ENCODE measurements around the gene SYT5. TPM values are rescaled to one million over a fixed set of nuclear protein-coding genes. Genes with fewer than 3 reads are reported as not detected.

The SYT5 gene
- total and polyA plus RNA-seq, 10 of the 15 experiments (the other 5 are each of a cell fraction or from before 2014, with no cell fraction given): 0.04 to 0.79 (median 0.26) TPM; not detected in 7

DNA sequence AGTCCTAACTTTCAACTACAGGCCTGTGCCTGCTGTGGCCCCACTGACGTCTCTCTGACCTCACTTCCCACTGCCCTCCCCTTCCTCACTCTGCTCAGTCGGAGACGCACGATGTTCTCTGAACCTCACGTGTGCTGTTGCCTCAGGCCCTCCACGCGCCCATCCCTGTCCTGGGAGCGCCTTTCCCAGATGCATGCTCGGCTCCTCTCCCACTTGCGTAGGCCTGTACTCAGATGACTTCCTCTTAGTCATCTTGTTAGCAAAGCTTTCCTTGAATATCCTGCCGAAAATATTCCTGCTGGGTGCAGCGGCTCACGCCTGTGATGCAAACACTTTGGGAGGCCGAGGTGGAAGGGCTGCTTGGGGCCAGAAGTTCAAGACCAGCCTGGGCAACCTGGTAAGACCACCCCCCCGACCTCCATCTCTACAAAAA is 9.3 kb upstream of the SYT5 start:
- in situ Hi-C loops (cut with MboI): no loop called here
- FAIRE-seq (no peak), ATAC-seq (no peak), DNase-seq (ENCODE audit: low read depth, low spot score) (no peak)
- intact Hi-C loops (cut with micrococcal nuclease; ENCODE audit: unreplicated experiment): no loop called here
- H4K20me1 ChIP-seq (ENCODE audit: control insufficient read depth, insufficient read depth): no peaks in the 10 kb centered on the region
- H3K9me3 ChIP-seq (replicated peaks; ENCODE audit: control insufficient read depth, insufficient read depth, low read length): no peaks in the 10 kb centered on the region
- H3K27ac ChIP-seq (ENCODE audit: control insufficient read depth, insufficient read depth): no peak overlapping the region
- H3K4me1 ChIP-seq (ENCODE audit: control insufficient read depth, insufficient read depth, low read length): no peaks in the 10 kb centered on the region
- SMC1A ChIA-PET (ENCODE audit: uncharacterized antibody, unreplicated experiment): no interaction called here
- no peaks in the 10 kb centered on the region for H3K36me3 ChIP-seq (ENCODE audit: control insufficient read depth in 2 of 2, insufficient read depth in 2 of 2, low read length in 1 of 2)
- no peaks in the 10 kb centered on the region for H3K79me2 ChIP-seq (ENCODE audit: control insufficient read depth, insufficient read depth, low read length)
- no peak overlapping the region for H3K4me2 ChIP-seq (ENCODE audit: control insufficient read depth, insufficient read depth)
- no peak overlapping the region for H3K4me3 ChIP-seq
- 48% methylated on average over 15 of the region's 15 CpGs for WGBS (ENCODE audit: insufficient coverage, insufficient replicate concordance, low lambda C conversion rate, missing lambda C conversion rate)
- H2AFZ ChIP-seq (ENCODE audit: control insufficient read depth, low read depth, low read length): no peak overlapping the region
- no TSS peak for BruUV-seq (replicated peaks)
- POLR2A ChIA-PET: no interaction called here
- no peak overlapping the region for H3K9ac ChIP-seq (ENCODE audit: control insufficient read depth, insufficient read depth, low read length)
- TF ChIP-seq ZBED1 (IDR thresholded peaks at IDR 0.05; ENCODE audit: borderline replicate concordance): no peak
- no peak for TF ChIP-seq POU2F2 (IDR thresholded peaks at IDR 0.05; ENCODE audit: borderline replicate concordance, low read depth, low read length)
- TF ChIP-seq RFX5 (IDR thresholded peaks at IDR 0.05; ENCODE audit: low read depth, low read length): no peak
- no peak for TF ChIP-seq CBX5 (IDR thresholded peaks at IDR 0.05; ENCODE audit: low read depth)
- TF ChIP-seq BACH1 (IDR thresholded peaks at IDR 0.05; ENCODE audit: borderline replicate concordance): no peak
- no peak for TF ChIP-seq JUND (IDR thresholded peaks at IDR 0.05; ENCODE audit: low read depth, low read length)
- no peak for TF ChIP-seq EZH2 (IDR thresholded peaks at IDR 0.05; ENCODE audit: borderline replicate concordance, control insufficient read depth, low read depth, low read length)
- TF ChIP-seq ZNF274 (IDR thresholded peaks at IDR 0.05; ENCODE audit: insufficient read depth, insufficient read length): no peak
- TF ChIP-seq CBFB (IDR thresholded peaks at IDR 0.05; ENCODE audit: low read depth): no peak
- no peak for TF ChIP-seq HDGF (IDR thresholded peaks at IDR 0.05)
- RAD21 ChIA-PET (ENCODE audit: unreplicated experiment): interaction anchor here (0.7 kb wide), 1 partner anchor 45 kb away, joined by 3 read pairs; no protein-coding TSS in a partner anchor
- no peaks in the 10 kb centered on the region for H3K27me3 ChIP-seq (replicated peaks in 1 of 2; ENCODE audit: control insufficient read depth in 2 of 2, insufficient read depth in 2 of 2, low read length in 1 of 2)
- CTCF ChIA-PET: no interaction called here

DNA sequence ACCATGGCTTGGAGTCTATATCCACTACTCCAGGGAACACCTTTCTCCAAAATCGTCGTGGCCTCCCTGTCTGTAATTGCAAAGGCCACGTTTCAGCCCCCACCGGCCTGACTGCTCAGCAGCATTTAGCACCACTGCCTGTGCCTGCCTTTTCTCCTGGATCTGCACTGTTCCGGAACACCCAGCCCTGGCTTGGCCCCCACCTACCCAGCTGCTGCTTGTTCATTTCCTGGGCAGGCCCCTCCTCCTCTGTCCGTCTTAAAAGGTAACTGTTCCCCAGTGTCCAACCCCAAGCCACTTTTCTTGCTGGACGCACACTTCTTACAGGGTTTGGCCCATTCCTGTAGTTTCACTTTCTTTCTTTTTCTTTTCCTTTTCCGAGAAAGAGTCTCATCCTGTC is 8.5 kb upstream of the SYT5 start:
- ChIA-PET RAD21 (ENCODE audit: unreplicated experiment) (no interaction called here), SMC1A (ENCODE audit: uncharacterized antibody, unreplicated experiment) (no interaction called here), CTCF (no interaction called here), POLR2A (no interaction called here)
- WGBS (ENCODE audit: insufficient coverage, insufficient replicate concordance, low lambda C conversion rate, missing lambda C conversion rate): 10% methylated on average over 8 of the region's 8 CpGs
- Histone ChIP-seq H3K4me3 (no peak overlapping the region), H3K36me3 (ENCODE audit: control insufficient read depth in 2 of 2, insufficient read depth in 2 of 2, low read length in 1 of 2) (no peaks in the 10 kb centered on the region), H3K9ac (ENCODE audit: control insufficient read depth, insufficient read depth, low read length) (no peak overlapping the region), H3K9me3 (replicated peaks; ENCODE audit: control insufficient read depth, insufficient read depth, low read length) (no peaks in the 10 kb centered on the region), H3K4me1 (ENCODE audit: control insufficient read depth, insufficient read depth, low read length) (no peaks in the 10 kb centered on the region), H3K27ac (ENCODE audit: control insufficient read depth, insufficient read depth) (no peak overlapping the region), H3K79me2 (ENCODE audit: control insufficient read depth, insufficient read depth, low read length) (no peaks in the 10 kb centered on the region), H3K4me2 (ENCODE audit: control insufficient read depth, insufficient read depth) (no peak overlapping the region), H4K20me1 (ENCODE audit: control insufficient read depth, insufficient read depth) (no peaks in the 10 kb centered on the region), H3K27me3 (replicated peaks in 1 of 2; ENCODE audit: control insufficient read depth in 2 of 2, insufficient read depth in 2 of 2, low read length in 1 of 2) (no peaks in the 10 kb centered on the region), H2AFZ (ENCODE audit: control insufficient read depth, low read depth, low read length) (no peak overlapping the region)
- in situ Hi-C loops (cut with MboI): no loop called here
- BruUV-seq (replicated peaks): no TSS peak
- intact Hi-C loops (cut with micrococcal nuclease; ENCODE audit: unreplicated experiment): no loop called here
- no peak for ATAC-seq
- DNase-seq (ENCODE audit: low read depth, low spot score): no peak
- no peak for FAIRE-seq
- TF ChIP-seq SRF (IDR thresholded peaks at IDR 0.05; ENCODE audit: low read depth in 2 of 2, low read length in 2 of 2): no peak
- no peak for TF ChIP-seq NR2C1 (IDR thresholded peaks at IDR 0.05)
- TF ChIP-seq NKRF (conservative IDR thresholded peaks at IDR 0.05): no peak
- TF ChIP-seq USF1 (IDR thresholded peaks at IDR 0.05; ENCODE audit: borderline replicate concordance, extremely low read length, insufficient read depth, low read depth, low read length): no peak
- TF ChIP-seq, protein P1, sequence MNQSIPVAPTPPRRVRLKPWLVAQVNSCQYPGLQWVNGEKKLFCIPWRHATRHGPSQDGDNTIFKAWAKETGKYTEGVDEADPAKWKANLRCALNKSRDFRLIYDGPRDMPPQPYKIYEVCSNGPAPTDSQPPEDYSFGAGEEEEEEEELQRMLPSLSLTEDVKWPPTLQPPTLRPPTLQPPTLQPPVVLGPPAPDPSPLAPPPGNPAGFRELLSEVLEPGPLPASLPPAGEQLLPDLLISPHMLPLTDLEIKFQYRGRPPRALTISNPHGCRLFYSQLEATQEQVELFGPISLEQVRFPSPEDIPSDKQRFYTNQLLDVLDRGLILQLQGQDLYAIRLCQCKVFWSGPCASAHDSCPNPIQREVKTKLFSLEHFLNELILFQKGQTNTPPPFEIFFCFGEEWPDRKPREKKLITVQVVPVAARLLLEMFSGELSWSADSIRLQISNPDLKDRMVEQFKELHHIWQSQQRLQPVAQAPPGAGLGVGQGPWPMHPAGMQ (IDR thresholded peaks at IDR 0.05; ENCODE audit: borderline replicate concordance): no peak
